ENCODE data around the gene ST6GALNAC6. TPM values are rescaled to one million over a fixed set of nuclear protein-coding genes. Genes with fewer than 3 reads are reported as not detected.

Gene ST6GALNAC6
- polyA plus RNA-seq, 3 donors: 8.2 to 14.4 (median 12.0) TPM

DNA sequence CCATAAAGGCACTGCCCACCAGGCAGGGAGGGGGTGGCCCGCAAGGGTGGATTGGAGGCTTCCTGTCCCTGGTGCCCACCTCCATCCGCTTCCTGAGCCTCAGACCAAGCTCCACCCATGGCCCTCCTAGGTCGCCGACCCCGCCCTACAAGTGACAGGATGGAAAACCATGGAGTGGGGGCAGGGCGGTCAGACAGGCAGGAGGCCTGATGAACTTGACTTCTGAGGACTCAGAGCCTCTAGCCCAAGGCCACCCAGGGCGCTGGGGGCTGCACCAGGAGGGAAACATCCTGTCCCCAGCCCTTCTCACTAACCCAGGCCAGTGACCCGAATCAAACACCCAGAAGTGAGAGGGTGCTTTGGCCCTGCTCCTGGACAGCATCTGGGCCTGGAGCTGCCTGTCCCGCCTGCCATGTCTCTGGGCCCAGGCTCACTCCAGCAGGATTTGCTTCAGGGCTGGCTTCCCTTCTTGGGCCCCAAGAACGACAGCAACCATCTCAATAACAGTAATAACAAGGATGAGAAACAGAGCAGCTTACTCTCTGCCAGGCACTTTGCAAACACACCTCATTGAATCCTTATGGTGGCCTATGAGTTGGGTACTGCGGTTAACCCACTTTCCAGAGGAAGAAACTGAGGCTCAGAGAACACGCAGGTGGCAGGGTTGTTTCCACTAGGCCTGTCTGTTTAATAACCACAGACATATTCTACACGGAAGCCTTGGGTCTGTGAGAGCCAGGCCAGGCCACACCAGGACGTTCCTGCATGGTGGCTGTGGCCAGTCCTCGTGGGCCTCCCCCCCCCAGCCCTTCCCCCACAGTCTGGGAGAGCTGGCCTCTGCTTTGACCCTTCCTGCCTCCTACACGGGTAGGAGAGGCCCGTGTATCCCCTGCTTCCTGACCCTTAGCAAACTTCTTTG lies 4.4 kb upstream of the ST6GALNAC6 start:
- Histone ChIP-seq H3K4me2 (replicated peaks; ENCODE audit: extremely low read depth, low read length, poor library complexity, severe bottlenecking) (peak overlapping the region; percentile 49), H3K27me3 (ENCODE audit: control insufficient read depth in 2 of 2, insufficient read depth in 2 of 2, low read length in 2 of 2) (no peaks in the 10 kb centered on the region), H3K79me2 (ENCODE audit: insufficient read depth, low read length) (no peaks in the 10 kb centered on the region), H3K27ac (ENCODE audit: low read depth in 1 of 2, low read length in 2 of 2) (peak overlapping the region; percentile 73 to 83), H3K36me3 (replicated peaks in 1 of 2; ENCODE audit: control insufficient read depth in 1 of 2, insufficient read depth in 2 of 2, low read length in 2 of 2) (peaks cover 0 to 9% of the 10 kb centered on the region in 2 donors), H3K9ac (ENCODE audit: insufficient read depth, low read length, poor library complexity, severe bottlenecking) (peak overlapping the region; percentile 53), H3K4me1 (ENCODE audit: control insufficient read depth in 1 of 2, insufficient read depth in 2 of 2, low read length in 2 of 2) (peaks cover 51 to 58% of the 10 kb centered on the region in 2 donors), H2AFZ (ENCODE audit: insufficient read depth, low read depth, low read length, poor library complexity, severe bottlenecking) (peak overlapping the region; percentile 88), H4K20me1 (ENCODE audit: insufficient read depth, low read length) (no peaks in the 10 kb centered on the region), H3K9me3 (replicated peaks in 1 of 2; ENCODE audit: control insufficient read depth in 1 of 2, insufficient read depth in 1 of 2, low read length in 2 of 2) (no peaks in the 10 kb centered on the region), H3K4me3 (replicated peaks in 1 of 3; ENCODE audit: low read depth in 2 of 3, low read length in 3 of 3) (peak overlapping the region in 1 of 3 experiments; percentile 49)
- Mint-ChIP-seq H3K27me3 (ENCODE audit: low read depth in 3 of 3) (peaks cover 0 to 1% (median 0%) of the 10 kb centered on the region in 3 donors), H3K27ac (peak overlapping the region; percentile 67 to 97 (median 90)), H3K36me3 (peaks cover 0 to 4% of the 10 kb centered on the region in 2 donors), H3K9me3 (no peaks in the 10 kb centered on the region), H3K4me3 (peak overlapping the region; percentile 62 to 65), H3K4me1 (peaks cover 48% of the 10 kb centered on the region)
- TF ChIP-seq, protein P1, sequence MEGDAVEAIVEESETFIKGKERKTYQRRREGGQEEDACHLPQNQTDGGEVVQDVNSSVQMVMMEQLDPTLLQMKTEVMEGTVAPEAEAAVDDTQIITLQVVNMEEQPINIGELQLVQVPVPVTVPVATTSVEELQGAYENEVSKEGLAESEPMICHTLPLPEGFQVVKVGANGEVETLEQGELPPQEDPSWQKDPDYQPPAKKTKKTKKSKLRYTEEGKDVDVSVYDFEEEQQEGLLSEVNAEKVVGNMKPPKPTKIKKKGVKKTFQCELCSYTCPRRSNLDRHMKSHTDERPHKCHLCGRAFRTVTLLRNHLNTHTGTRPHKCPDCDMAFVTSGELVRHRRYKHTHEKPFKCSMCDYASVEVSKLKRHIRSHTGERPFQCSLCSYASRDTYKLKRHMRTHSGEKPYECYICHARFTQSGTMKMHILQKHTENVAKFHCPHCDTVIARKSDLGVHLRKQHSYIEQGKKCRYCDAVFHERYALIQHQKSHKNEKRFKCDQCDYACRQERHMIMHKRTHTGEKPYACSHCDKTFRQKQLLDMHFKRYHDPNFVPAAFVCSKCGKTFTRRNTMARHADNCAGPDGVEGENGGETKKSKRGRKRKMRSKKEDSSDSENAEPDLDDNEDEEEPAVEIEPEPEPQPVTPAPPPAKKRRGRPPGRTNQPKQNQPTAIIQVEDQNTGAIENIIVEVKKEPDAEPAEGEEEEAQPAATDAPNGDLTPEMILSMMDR (IDR thresholded peaks at IDR 0.05): no peak
- WGBS (ENCODE audit: insufficient coverage): 11% methylated on average over 13 of the region's 17 CpGs
- DNase-seq: peak in 1 of 3 donors; percentile 6
- intact Hi-C loops (cut with micrococcal nuclease): no loop called here

DNA sequence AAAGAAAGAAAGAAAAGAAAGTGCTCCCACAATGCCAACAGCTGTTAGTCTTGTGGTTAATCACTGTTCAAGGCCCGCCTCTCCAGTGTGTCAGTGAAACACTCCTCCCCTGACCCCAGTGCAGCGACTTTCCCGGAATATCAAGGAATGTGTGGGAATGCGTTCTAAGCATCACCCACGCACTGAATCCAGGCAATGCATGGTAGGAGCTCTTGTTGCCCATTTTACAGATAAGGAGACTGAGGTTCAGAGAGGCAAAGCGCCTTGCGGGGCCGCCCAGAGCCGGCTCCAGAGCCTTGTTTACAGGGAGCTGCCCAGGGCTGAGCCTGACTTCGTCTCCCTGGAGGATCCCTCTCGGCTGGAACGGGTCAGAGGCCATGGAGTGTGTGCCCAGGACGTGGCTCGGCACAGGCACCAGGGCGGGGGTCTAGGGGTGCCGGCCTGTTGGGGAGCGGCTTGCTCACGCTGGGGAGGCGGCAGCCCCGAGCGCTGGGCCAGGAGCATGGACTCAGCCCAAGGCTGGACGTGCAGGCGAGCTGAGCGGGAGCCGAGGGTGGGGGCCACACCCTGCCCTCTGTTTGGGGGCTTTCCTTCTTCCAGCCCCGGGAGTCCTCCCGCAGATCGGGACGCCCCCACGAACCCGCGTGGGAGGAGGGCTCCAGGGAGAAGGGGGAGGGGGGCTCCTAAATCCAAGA lies 823 bp downstream of the ST6GALNAC6 start:
- H3K4me1 ChIP-seq (ENCODE audit: control insufficient read depth in 1 of 2, insufficient read depth in 2 of 2, low read length in 2 of 2): peaks cover 29 to 39% of the 10 kb centered on the region in 2 donors
- H3K9ac ChIP-seq (ENCODE audit: insufficient read depth, low read length, poor library complexity, severe bottlenecking): peak overlapping the region; percentile 62
- no peak overlapping the region for H3K27ac ChIP-seq (ENCODE audit: low read depth in 1 of 2, low read length in 2 of 2)
- peaks cover 24 to 28% of the 10 kb centered on the region in 2 donors for H3K36me3 ChIP-seq (replicated peaks in 1 of 2; ENCODE audit: control insufficient read depth in 1 of 2, insufficient read depth in 2 of 2, low read length in 2 of 2)
- H3K4me3 Mint-ChIP-seq: peak overlapping the region; percentile 82 to 93
- no peaks in the 10 kb centered on the region for H3K79me2 ChIP-seq (ENCODE audit: insufficient read depth, low read length)
- peak overlapping the region in 3 of 7 donors; percentile 50 to 81 (median 69) for H3K27ac Mint-ChIP-seq
- WGBS (ENCODE audit: insufficient coverage): 38% methylated on average over 24 of the region's 32 CpGs
- H3K9me3 Mint-ChIP-seq: peaks cover 20 to 26% (median 24%) of the 10 kb centered on the region in 7 donors
- peak overlapping the region; percentile 62 to 84 (median 83) for H3K4me3 ChIP-seq (replicated peaks in 1 of 3; ENCODE audit: low read depth in 2 of 3, low read length in 3 of 3)
- H4K20me1 ChIP-seq (ENCODE audit: insufficient read depth, low read length): no peaks in the 10 kb centered on the region
- H3K4me2 ChIP-seq (replicated peaks; ENCODE audit: extremely low read depth, low read length, poor library complexity, severe bottlenecking): peak overlapping the region; percentile 90
- peaks cover 26% of the 10 kb centered on the region in 2 donors for H3K36me3 Mint-ChIP-seq
- peaks cover 23% of the 10 kb centered on the region in 2 donors for H3K9me3 ChIP-seq (replicated peaks in 1 of 2; ENCODE audit: control insufficient read depth in 1 of 2, insufficient read depth in 1 of 2, low read length in 2 of 2)
- TF ChIP-seq, protein P1 (IDR thresholded peaks at IDR 0.05): no peak
- H3K27me3 ChIP-seq (ENCODE audit: control insufficient read depth in 2 of 2, insufficient read depth in 2 of 2, low read length in 2 of 2): no peaks in the 10 kb centered on the region
- peaks cover 1 to 9% (median 4%) of the 10 kb centered on the region in 3 donors for H3K27me3 Mint-ChIP-seq (ENCODE audit: low read depth in 3 of 3)
- DNase-seq: peak in 1 of 3 donors; percentile 16
- intact Hi-C loops (cut with micrococcal nuclease): loop anchor here in 1 of 2 donors (2.0 kb wide), 1 partner anchor 20 kb away; no protein-coding TSS in a partner anchor
- H3K4me1 Mint-ChIP-seq: peaks cover 25% of the 10 kb centered on the region
- H2AFZ ChIP-seq (ENCODE audit: insufficient read depth, low read depth, low read length, poor library complexity, severe bottlenecking): peak overlapping the region; percentile 91
